ENCODE results near the gene CAMKV. TPM values are rescaled to one million over a fixed set of nuclear protein-coding genes. Genes with fewer than 3 reads are reported as not detected.

CAMKV gene
- total RNA-seq, 1 experiment from 2014 or later = not detected

- Mint-ChIP-seq H3K27ac (ENCODE audit: low read depth, unreplicated experiment) (no peak overlapping the region), H3K4me3 (ENCODE audit: unreplicated experiment) (no peak overlapping the region), H3K9me3 (ENCODE audit: unreplicated experiment) (no peaks in the 10 kb centered on the region), H3K36me3 (ENCODE audit: insufficient read depth, unreplicated experiment) (peaks cover 9% of the 10 kb centered on the region), H3K4me1 (ENCODE audit: insufficient read depth, unreplicated experiment) (no peaks in the 10 kb centered on the region), H3K27me3 (ENCODE audit: insufficient read depth, unreplicated experiment) (no peaks in the 10 kb centered on the region)
- ChIA-PET POLR2A (interaction anchor here (0.5 to 2.2 kb wide), 8 partner anchors 9 to 401 kb away, joined by 3 to 6 read pairs (median 3); partner anchors contain the start of gene CAMKV), CTCF (interaction anchor here (0.8 to 1.7 kb wide), 3 partner anchors 9 to 41 kb away, joined by 3 to 6 read pairs (median 3); no protein-coding TSS in a partner anchor)
- intact Hi-C loops (cut with micrococcal nuclease) = no loop called here
- no peak for DNase-seq (ENCODE audit: unreplicated experiment)
- no peak for TF ChIP-seq CTCF (IDR thresholded peaks at IDR 0.05; ENCODE audit: unreplicated experiment)
- BruUV-seq (replicated peaks) = no TSS peak
These were observed 11.0 kb upstream of the CAMKV start for GRCh38 chr3:49880581-49881315.

GRCh38 chr3:49879721-49880120 lies 10.0 kb upstream of the CAMKV start:
- Mint-ChIP-seq H3K27me3 (ENCODE audit: insufficient read depth, unreplicated experiment) (no peaks in the 10 kb centered on the region), H3K4me1 (ENCODE audit: insufficient read depth, unreplicated experiment) (no peaks in the 10 kb centered on the region), H3K36me3 (ENCODE audit: insufficient read depth, unreplicated experiment) (peaks cover 12% of the 10 kb centered on the region), H3K4me3 (ENCODE audit: unreplicated experiment) (no peak overlapping the region), H3K9me3 (ENCODE audit: unreplicated experiment) (no peaks in the 10 kb centered on the region), H3K27ac (ENCODE audit: low read depth, unreplicated experiment) (no peak overlapping the region)
- DNase-seq (ENCODE audit: unreplicated experiment) = no peak
- CTCF ChIA-PET = interaction anchor here (0.7 to 1.1 kb wide), 2 partner anchors 11 to 27 kb away, joined by 3 to 4 read pairs; no protein-coding TSS in a partner anchor
- TF ChIP-seq CTCF (IDR thresholded peaks at IDR 0.05; ENCODE audit: unreplicated experiment) = no peak
- no TSS peak for BruUV-seq (replicated peaks)
- POLR2A ChIA-PET = interaction anchor here (0.8 to 1.1 kb wide), 3 partner anchors 20 to 76 kb away, joined by 3 read pairs; no protein-coding TSS in a partner anchor
- intact Hi-C loops (cut with micrococcal nuclease) = no loop called here

GRCh38 chr3:49878686-49879085 lies 9.0 kb upstream of the CAMKV start:
- Mint-ChIP-seq H3K4me1 (ENCODE audit: insufficient read depth, unreplicated experiment) (no peaks in the 10 kb centered on the region), H3K9me3 (ENCODE audit: unreplicated experiment) (no peaks in the 10 kb centered on the region), H3K36me3 (ENCODE audit: insufficient read depth, unreplicated experiment) (peaks cover 10% of the 10 kb centered on the region), H3K4me3 (ENCODE audit: unreplicated experiment) (no peak overlapping the region), H3K27ac (ENCODE audit: low read depth, unreplicated experiment) (no peak overlapping the region), H3K27me3 (ENCODE audit: insufficient read depth, unreplicated experiment) (no peaks in the 10 kb centered on the region)
- CTCF ChIA-PET = no interaction called here
- no TSS peak for BruUV-seq (replicated peaks)
- TF ChIP-seq CTCF (IDR thresholded peaks at IDR 0.05; ENCODE audit: unreplicated experiment) = no peak
- DNase-seq (ENCODE audit: unreplicated experiment) = no peak
- intact Hi-C loops (cut with micrococcal nuclease) = no loop called here
- POLR2A ChIA-PET = interaction anchor here (0.8 to 1.3 kb wide), 3 partner anchors 22 to 28 kb away, joined by 3 to 4 read pairs (median 3); no protein-coding TSS in a partner anchor

- Mint-ChIP-seq H3K4me1 (ENCODE audit: insufficient read depth, unreplicated experiment) (no peaks in the 10 kb centered on the region), H3K4me3 (ENCODE audit: unreplicated experiment) (no peak overlapping the region), H3K9me3 (ENCODE audit: unreplicated experiment) (no peaks in the 10 kb centered on the region), H3K27ac (ENCODE audit: low read depth, unreplicated experiment) (no peak overlapping the region), H3K36me3 (ENCODE audit: insufficient read depth, unreplicated experiment) (peaks cover 10% of the 10 kb centered on the region), H3K27me3 (ENCODE audit: insufficient read depth, unreplicated experiment) (no peaks in the 10 kb centered on the region)
- ChIA-PET CTCF (no interaction called here), POLR2A (interaction anchor here (1.1 to 1.3 kb wide), 2 partner anchors 23 to 24 kb away, joined by 3 to 4 read pairs; no protein-coding TSS in a partner anchor)
- intact Hi-C loops (cut with micrococcal nuclease) = no loop called here
- no peak for DNase-seq (ENCODE audit: unreplicated experiment)
- BruUV-seq (replicated peaks) = no TSS peak
- TF ChIP-seq CTCF (IDR thresholded peaks at IDR 0.05; ENCODE audit: unreplicated experiment) = no peak
These were observed 8.0 kb upstream of the CAMKV start for GRCh38 chr3:49877716-49878115.
